ENCODE measurements around the gene SP3.

Gene SP3

GRCh38 chr2:173860566-173860965, 104.6 kb downstream of the SP3 start:
- Histone ChIP-seq H3K36me3 (ENCODE audit: insufficient read depth, low read length) (no peaks in the 10 kb centered on the region), H3K9ac (ENCODE audit: low read depth, low read length) (no peak overlapping the region), H3K27me3 (ENCODE audit: control insufficient read depth, insufficient read depth, low read length) (peaks cover 58% of the 10 kb centered on the region), H3K4me2 (ENCODE audit: low read length) (no peak overlapping the region), H3K4me1 (ENCODE audit: control insufficient read depth, insufficient read depth, low read length) (no peaks in the 10 kb centered on the region), H3K4me3 (ENCODE audit: low read length) (no peak overlapping the region), H3K9me3 (replicated peaks; ENCODE audit: low read length) (no peaks in the 10 kb centered on the region)

GRCh38 chr2:173860082-173860481, 105.1 kb downstream of the SP3 start:
- H3K36me3 ChIP-seq (ENCODE audit: insufficient read depth, low read length) = no peaks in the 10 kb centered on the region
- H3K9ac ChIP-seq (ENCODE audit: low read depth, low read length) = no peak overlapping the region
- H3K4me2 ChIP-seq (ENCODE audit: low read length) = no peak overlapping the region
- H3K9me3 ChIP-seq (replicated peaks; ENCODE audit: low read length) = no peaks in the 10 kb centered on the region
- peaks cover 58% of the 10 kb centered on the region for H3K27me3 ChIP-seq (ENCODE audit: control insufficient read depth, insufficient read depth, low read length)
- no peak overlapping the region for H3K4me3 ChIP-seq (ENCODE audit: low read length)
- peaks cover 4% of the 10 kb centered on the region for H3K4me1 ChIP-seq (ENCODE audit: control insufficient read depth, insufficient read depth, low read length)

GRCh38 chr2:173858291-173858731, 106.9 kb downstream of the SP3 start:
- Histone ChIP-seq H3K4me1 (ENCODE audit: control insufficient read depth, insufficient read depth, low read length) (peaks cover 15% of the 10 kb centered on the region), H3K9me3 (replicated peaks; ENCODE audit: low read length) (no peaks in the 10 kb centered on the region), H3K27me3 (ENCODE audit: control insufficient read depth, insufficient read depth, low read length) (peaks cover 43% of the 10 kb centered on the region), H3K4me3 (ENCODE audit: low read length) (no peak overlapping the region), H3K4me2 (ENCODE audit: low read length) (no peak overlapping the region), H3K9ac (ENCODE audit: low read depth, low read length) (no peak overlapping the region), H3K36me3 (ENCODE audit: insufficient read depth, low read length) (no peaks in the 10 kb centered on the region)
